WI38 (cell line): ENCODE results near the gene BHLHE41.

Experiments
- H3K4me3 ChIP-seq: 2 replicates; pipeline ENCODE4 v1.5.1; 2011; ENCODE audit warnings: low read depth, mild to moderate bottlenecking, control low read depth, low read length
- TF ChIP-seq, protein P1 (sequence below): IDR thresholded peaks from 2 replicates; pipeline ENCODE4 v1.5.1; 2012; ENCODE audit warnings: low read depth, mild to moderate bottlenecking, control low read depth, low read length

The BHLHE41 gene

DNA sequence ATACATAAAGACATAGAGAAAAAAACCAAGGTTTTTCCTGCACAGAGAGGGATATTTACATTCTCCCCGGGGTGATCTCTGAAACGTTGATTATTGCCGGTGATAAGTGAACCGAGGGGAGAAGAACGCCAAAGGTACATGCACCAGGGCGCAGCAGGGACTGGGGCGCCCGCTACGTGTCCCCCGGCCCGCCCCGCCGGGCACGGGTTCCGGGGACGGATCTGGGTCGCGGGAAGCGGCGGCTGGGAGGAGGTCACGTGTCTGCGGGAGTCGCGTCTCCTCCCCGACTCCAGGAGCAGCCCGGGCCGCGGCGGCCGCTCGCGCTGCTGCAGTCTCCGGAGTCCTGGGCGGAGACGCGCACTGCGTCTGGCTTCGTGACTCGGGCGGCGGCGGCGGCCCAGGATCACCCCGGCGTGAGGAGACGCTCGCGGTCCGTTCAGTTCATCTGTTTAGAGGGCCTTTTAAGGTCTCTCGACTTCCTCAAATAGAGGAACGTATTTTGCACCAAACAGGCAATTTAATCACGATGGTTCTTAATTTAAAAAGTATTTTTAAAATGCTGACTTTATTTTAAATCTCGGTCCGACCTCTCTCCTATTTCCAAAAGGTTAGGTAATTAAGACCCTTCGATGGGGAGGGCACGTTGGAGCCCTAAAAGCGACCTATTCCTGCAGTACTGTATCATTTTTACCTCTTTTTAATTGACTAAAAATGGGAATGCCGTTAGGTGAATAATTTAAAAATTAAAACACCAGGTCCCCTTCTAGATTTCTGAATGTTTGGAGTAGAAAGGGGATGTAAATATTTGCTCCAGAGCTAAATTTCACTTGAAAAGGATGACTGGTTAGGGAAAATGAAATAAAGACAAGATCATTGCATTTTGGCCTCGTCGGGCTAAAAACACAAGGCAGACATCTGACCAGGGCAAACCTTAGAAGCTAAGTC lies 1.8 kb upstream of the BHLHE41 start:
- TF ChIP-seq, protein P1, sequence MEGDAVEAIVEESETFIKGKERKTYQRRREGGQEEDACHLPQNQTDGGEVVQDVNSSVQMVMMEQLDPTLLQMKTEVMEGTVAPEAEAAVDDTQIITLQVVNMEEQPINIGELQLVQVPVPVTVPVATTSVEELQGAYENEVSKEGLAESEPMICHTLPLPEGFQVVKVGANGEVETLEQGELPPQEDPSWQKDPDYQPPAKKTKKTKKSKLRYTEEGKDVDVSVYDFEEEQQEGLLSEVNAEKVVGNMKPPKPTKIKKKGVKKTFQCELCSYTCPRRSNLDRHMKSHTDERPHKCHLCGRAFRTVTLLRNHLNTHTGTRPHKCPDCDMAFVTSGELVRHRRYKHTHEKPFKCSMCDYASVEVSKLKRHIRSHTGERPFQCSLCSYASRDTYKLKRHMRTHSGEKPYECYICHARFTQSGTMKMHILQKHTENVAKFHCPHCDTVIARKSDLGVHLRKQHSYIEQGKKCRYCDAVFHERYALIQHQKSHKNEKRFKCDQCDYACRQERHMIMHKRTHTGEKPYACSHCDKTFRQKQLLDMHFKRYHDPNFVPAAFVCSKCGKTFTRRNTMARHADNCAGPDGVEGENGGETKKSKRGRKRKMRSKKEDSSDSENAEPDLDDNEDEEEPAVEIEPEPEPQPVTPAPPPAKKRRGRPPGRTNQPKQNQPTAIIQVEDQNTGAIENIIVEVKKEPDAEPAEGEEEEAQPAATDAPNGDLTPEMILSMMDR = no peak

DNA sequence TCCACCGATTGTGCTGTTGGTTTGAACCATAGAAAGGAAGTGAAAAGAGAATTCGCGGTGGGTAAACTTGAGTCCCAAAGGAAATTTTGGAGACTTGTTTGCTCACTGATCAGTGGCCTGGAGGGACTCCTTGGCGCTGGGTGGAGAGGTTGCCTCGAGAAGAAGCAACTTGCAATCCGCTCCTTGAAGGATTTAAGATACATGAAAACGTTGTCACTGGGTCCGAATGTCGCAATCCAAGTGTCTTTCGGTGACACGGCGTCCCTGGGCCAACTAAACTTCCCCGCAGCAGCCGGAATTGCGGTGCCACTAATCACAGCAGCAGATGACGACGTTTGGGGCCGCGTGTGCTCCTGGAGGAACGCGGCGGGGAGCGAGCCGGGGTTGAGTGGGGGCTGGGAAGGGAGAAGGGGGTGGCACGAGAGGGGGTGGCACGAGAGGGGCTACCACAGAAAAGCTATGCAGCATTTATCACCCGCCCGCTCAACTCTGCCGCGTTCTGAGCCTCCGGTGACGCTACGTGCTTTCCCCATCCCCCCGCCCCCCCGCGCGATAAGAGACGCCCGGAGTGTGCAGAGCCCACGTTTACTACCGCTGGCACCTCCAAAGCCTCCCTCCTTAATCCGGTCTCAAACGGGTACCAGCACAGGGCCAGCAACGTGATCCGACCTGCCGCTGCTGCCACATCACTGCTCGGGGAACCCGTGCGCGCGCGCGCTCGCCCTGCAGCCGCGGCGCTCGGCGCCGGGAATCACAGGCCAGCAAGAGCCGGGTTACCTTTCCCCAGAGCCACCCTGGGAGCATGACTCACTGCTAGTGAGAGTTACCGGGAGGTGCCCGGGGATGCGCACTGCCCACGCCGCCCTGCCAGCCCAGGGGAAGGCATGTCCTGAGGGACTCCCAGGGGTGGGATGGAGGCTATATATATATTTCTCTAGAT lies 833 bp upstream of the BHLHE41 start:
- TF ChIP-seq, protein P1 = no peak
- peak overlapping the region; percentile 69 for H3K4me3 ChIP-seq

More for the DNA sequence above, 1.8 kb upstream of the BHLHE41 start:
- H3K4me3 ChIP-seq = peak overlapping the region; percentile 69

DNA sequence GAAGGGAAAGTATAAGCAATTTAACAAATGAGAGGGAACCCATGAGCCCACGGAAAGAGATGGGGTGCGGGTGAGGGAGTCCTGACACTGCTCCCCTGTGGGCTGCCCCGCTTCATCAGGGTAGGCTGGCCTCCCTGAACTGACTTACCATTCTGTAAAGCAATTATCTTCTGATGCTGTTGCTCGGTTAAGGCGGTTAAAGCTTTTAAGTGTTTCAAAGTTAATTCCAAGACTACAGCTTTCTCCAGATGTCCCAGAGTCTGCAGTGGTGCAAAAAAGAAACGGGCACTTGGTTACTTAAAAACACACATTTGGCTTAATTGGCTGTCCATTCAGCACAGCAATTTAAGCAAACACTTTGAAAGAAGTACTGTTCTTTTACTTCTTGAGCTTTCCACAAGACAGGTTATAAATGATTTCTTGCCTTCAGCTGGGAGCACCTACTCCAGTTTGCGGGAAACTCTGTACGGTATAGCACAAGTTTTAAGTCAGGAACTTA lies 1.3 kb downstream of the BHLHE41 start:
- TF ChIP-seq, protein P1 = no peak
- H3K4me3 ChIP-seq = peak overlapping the region; percentile 62

DNA sequence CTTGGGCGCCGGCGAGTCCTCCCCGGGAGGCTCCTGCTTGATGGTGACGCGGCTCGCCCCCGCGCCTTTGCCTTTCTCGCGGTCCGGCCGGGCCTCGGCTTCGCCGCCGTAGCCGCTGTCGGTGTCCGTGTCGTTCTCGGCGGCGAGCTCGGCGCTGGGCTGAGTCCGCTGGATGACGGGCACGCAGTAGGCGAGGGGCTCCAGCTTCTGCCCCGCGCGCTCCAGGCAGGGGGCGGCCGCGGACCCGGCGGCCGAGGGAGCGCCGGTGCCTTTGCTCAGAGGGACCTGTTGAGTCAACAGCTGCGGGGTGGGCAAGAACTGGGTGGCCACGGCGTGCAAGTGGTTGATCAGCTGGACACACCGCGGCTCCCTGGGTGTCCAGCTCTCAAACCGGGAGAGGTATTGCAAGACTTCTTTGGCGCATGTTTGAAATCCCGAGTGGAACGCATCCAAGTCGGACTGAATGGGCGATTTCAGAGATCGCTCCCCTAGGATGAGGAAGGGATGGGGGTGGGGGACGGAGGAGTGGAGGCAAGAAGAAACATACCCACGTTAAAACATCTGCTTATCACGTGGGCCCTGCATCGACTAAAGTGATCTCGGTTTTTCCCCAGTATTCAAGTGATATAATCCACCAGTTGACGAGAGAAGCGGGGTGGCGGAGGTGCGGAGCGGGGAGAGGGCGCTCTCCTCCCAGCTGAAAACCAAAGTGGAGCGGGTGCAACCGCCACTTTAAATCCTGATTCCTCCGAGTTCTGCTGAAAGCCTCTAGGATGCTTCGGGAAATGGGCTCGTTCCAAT lies 2.0 kb downstream of the BHLHE41 start:
- TF ChIP-seq, protein P1 = peak; percentile 18; the same call in 1 of the 2 replicates
- peak overlapping the region; percentile 62 for H3K4me3 ChIP-seq

DNA sequence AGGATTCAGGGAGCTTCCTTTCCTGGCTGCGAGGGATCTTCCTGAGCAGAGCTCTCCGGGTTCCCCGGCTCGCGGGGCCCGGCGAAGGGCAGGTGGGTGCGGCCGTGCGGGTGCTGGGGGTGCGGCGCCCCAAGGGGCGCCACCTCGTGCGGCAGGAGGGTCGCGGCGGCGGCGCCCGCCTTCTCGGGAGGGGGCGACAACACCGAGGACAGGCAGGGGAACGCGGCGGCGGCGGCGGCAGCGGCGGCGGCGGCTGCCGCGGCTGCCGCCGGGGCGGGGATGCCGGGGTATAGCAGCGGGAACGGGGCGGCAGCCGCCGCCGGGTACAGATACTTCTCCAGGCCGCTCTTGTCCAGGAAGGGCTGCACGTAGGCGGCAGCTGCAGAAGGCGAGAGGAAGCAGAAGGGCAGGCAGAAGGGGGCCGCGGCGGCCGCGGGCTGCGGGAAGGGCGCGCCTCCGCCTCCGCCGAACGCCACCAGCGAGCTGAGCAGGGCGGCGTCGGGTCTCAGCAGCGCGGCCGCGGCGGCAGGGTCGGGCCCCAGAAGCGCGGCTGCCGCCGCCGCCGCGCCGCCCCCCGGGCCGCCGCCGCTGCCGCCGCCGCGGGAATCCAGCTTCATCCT lies 2.7 kb downstream of the BHLHE41 start:
- TF ChIP-seq, protein P1 = no peak
- peak overlapping the region; percentile 62 for H3K4me3 ChIP-seq

DNA sequence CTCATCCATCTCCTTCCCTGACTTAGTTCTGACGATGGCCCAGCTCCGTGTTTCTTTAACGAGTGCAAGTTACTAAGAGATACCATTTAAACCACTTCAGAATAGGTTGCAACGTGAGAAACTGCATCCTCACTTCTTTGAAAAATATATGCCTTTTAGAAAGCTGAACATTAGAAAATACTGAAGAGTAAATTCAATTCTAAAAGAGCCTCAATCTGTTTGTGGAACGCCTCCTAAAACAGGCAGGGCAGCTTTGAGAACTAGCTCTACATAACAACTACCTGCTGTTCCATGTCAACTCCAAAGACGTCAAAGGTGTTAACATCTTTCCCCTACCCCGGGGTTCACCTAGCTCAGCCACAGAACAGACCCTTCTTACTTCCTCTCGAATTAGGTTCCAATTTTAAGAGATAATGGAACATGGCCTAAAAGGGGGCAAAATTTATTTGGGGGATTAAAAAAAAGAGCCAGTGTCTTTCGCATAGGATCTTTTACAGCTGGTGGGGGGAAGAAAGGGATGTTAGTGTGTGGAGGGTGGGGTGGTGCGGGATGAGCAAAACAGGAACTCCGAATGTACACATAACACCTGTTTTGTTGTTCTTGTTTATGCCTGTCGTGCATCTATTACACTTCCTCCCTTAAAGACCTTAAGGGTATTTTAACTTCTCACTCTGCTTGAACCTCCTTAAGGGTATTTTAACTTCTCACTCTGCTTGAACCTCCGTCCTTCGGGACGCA lies 3.3 kb downstream of the BHLHE41 start:
- TF ChIP-seq, protein P1 = no peak
- H3K4me3 ChIP-seq = peak overlapping the region; percentile 41
